GM12878 (cell line): ENCODE results near the gene NEU4. TPM values are rescaled to one million over a fixed set of nuclear protein-coding genes. Genes with fewer than 3 reads are reported as not detected.

Source experiments
- ATAC-seq: fragments of 200-7000 bp; cut with Tn5 transposase; 3 replicates; pipeline ENCODE4 v1.9.1; 2020; ENCODE audit warnings: mild to moderate bottlenecking, moderate library complexity
- BruUV-seq: library from RNA; stranded (reverse); fragments of 400-500 nt; replicated peaks from 2 replicates; lab custom pipeline; 2021; lab: Mats Ljungman, UMichigan
- CTCF ChIA-PET: fragments of 300-600 bp; sonication (Branson Sonifier 250); formaldehyde crosslinking; extraction: SDS; loops from one replicate; lab custom pipeline; 2021; ENCODE audit warnings: inconsistent platforms; lab: Yijun Ruan, JAX
- POLR2A ChIA-PET: fragments of 350-600 bp; formaldehyde crosslinking; extraction: SDS; loops from one replicate; lab custom pipeline; 2021; ENCODE audit warnings: inconsistent platforms; lab: Charles Lee
- RAD21 ChIA-PET: fragments of 300-600 bp; sonication (Branson Sonifier 250); formaldehyde crosslinking; loops from one replicate; lab custom pipeline; 2023; ENCODE audit warnings: antibody characterized with exemption; ENCODE audit not compliant: unreplicated experiment; lab: Charles Lee
- SMC1A ChIA-PET: fragments of 300-600 bp; sonication (Branson Sonifier 250); formaldehyde crosslinking; loops from one replicate; lab custom pipeline; 2023; ENCODE audit not compliant: unreplicated experiment, uncharacterized antibody; lab: Charles Lee
- DNase-seq: peaks from one replicate; pipeline ENCODE4 v3.0.0-alpha.2; 2011; ENCODE audit warnings: low read depth, low spot score
- FAIRE-seq: peaks from 3 replicates; lab custom pipeline; 2011; peaks lifted over from hg19 to GRCh38; lab: Jason Lieb, UNC
- H2AFZ ChIP-seq: 2 replicates; pipeline ENCODE4 v1.6.0; 2011; ENCODE audit warnings: low read depth, low read length, control low read depth; ENCODE audit not compliant: control insufficient read depth
- H3K27ac ChIP-seq: 2 replicates; pipeline ENCODE4 v1.5.1; 2011; ENCODE audit warnings: control low read depth; ENCODE audit not compliant: control insufficient read depth, insufficient read depth
- H3K27me3 ChIP-seq, 2 experiments: replicated peaks in 1 of 2; 2 replicates each; pipeline versions ENCODE4 v1.6.0 to v1.6.1; 2011; ENCODE audit warnings: low read length in 1 of 2; ENCODE audit not compliant: control insufficient read depth in 2 of 2, insufficient read depth in 2 of 2
- H3K36me3 ChIP-seq, 2 experiments: 2 replicates each; pipeline ENCODE4 v1.5.1; 2011; ENCODE audit warnings: low read length in 1 of 2; ENCODE audit not compliant: control insufficient read depth in 2 of 2, insufficient read depth in 2 of 2
- H3K4me1 ChIP-seq: 2 replicates; pipeline ENCODE4 v1.6.1; 2011; ENCODE audit warnings: mild to moderate bottlenecking, low read length, moderate library complexity, mixed read lengths; ENCODE audit not compliant: control insufficient read depth, insufficient read depth
- H3K4me2 ChIP-seq: 2 replicates; pipeline ENCODE4 v1.6.0; 2011; ENCODE audit warnings: control low read depth; ENCODE audit not compliant: control insufficient read depth, insufficient read depth
- H3K4me3 ChIP-seq: fragments of 200-600 bp; sonication (generic); 2 replicates; pipeline ENCODE4 v1.5.1; 2016
- H3K79me2 ChIP-seq: 2 replicates; pipeline ENCODE4 v1.6.0; 2011; ENCODE audit warnings: low read length; ENCODE audit not compliant: control insufficient read depth, insufficient read depth
- H3K9ac ChIP-seq: 2 replicates; pipeline ENCODE4 v1.8.0; 2011; ENCODE audit warnings: low read length, control low read depth, mixed read lengths; ENCODE audit not compliant: control insufficient read depth, insufficient read depth
- H3K9me3 ChIP-seq: replicated peaks from 3 replicates; pipeline ENCODE4 v1.5.1; 2011; ENCODE audit warnings: mild to moderate bottlenecking, low read length; ENCODE audit not compliant: control insufficient read depth, insufficient read depth
- H4K20me1 ChIP-seq: 2 replicates; pipeline ENCODE4 v1.6.0; 2011; ENCODE audit not compliant: control insufficient read depth, insufficient read depth
- BACH1 ChIP-seq: fragments of 450-650 bp; IDR thresholded peaks from 2 replicates; pipeline ENCODE4 v1.6.1; 2017; ENCODE audit warnings: mild to moderate bottlenecking, borderline replicate concordance
- CBFB ChIP-seq: IDR thresholded peaks from 2 replicates; pipeline ENCODE4 v1.6.1; 2016; ENCODE audit warnings: antibody characterized with exemption, low read depth
- ESRRA ChIP-seq: IDR thresholded peaks from 2 replicates; pipeline ENCODE4 v1.6.1; 2012; ENCODE audit warnings: mild to moderate bottlenecking, low read length, improper control_type of control experiment
- HDAC6 ChIP-seq: fragments of 200-600 bp; sonication (generic); IDR thresholded peaks from one replicate; pipeline ENCODE4 v1.8.0; 2017; ENCODE audit warnings: antibody characterized with exemption; ENCODE audit not compliant: unreplicated experiment
- IKZF1 ChIP-seq: fragments of 450-650 bp; conservative IDR thresholded peaks from 2 replicates; pipeline ENCODE4 v1.6.1; 2017; ENCODE audit warnings: antibody characterized with exemption, mild to moderate bottlenecking
- KLF5 ChIP-seq: fragments of 450-650 bp; IDR thresholded peaks from 2 replicates; pipeline ENCODE4 v1.6.1; 2014; ENCODE audit warnings: mild to moderate bottlenecking; ENCODE audit not compliant: partially characterized antibody
- MTA2 ChIP-seq: fragments of 450-650 bp; IDR thresholded peaks from 2 replicates; pipeline ENCODE4 v1.6.1; 2016; ENCODE audit warnings: low read depth, mild to moderate bottlenecking, moderate library complexity
- NR2F1 ChIP-seq: fragments of 450-650 bp; conservative IDR thresholded peaks from 2 replicates; pipeline ENCODE4 v1.6.1; 2017; ENCODE audit warnings: mild to moderate bottlenecking
- POLR2A ChIP-seq: IDR thresholded peaks from 2 replicates; pipeline ENCODE4 v1.6.1; 2011; ENCODE audit warnings: low read depth, mild to moderate bottlenecking, low read length
- POLR2AphosphoS5 ChIP-seq: IDR thresholded peaks from 2 replicates; pipeline ENCODE4 v1.6.1; 2011; ENCODE audit warnings: mild to moderate bottlenecking, low read length, inconsistent platforms
- SIN3A ChIP-seq: IDR thresholded peaks from 2 replicates; pipeline ENCODE4 v1.6.1; 2012; ENCODE audit warnings: low read depth, low read length, improper control_type of control experiment
- SREBF2 ChIP-seq: IDR thresholded peaks from 2 replicates; pipeline ENCODE4 v1.6.1; 2012; ENCODE audit warnings: mild to moderate bottlenecking, low read length
- WRNIP1 ChIP-seq: IDR thresholded peaks from 2 replicates; pipeline ENCODE4 v1.6.1; 2011; ENCODE audit warnings: low read depth, low read length, improper control_type of control experiment, borderline replicate concordance
- ZNF622 ChIP-seq: fragments of 450-650 bp; IDR thresholded peaks from 2 replicates; pipeline ENCODE4 v1.6.1; 2017; ENCODE audit warnings: mild to moderate bottlenecking, inconsistent platforms
- ZSCAN29 ChIP-seq: fragments of 450-650 bp; IDR thresholded peaks from 2 replicates; pipeline ENCODE4 v1.6.1; 2017; ENCODE audit warnings: mild to moderate bottlenecking, moderate library complexity
- ZZZ3 ChIP-seq: IDR thresholded peaks from 2 replicates; pipeline ENCODE4 v1.6.1; 2011; ENCODE audit warnings: low read depth; ENCODE audit not compliant: control insufficient read depth, insufficient read length
- WGBS: methylation state at CpG from one replicate; pipeline ENCODE4 v1.1.6; 2016; ENCODE audit warnings: low lambda C conversion rate; ENCODE audit not compliant: insufficient replicate concordance, insufficient coverage; ENCODE audit errors: missing lambda C conversion rate; 5-methylcytosine and 5-hydroxymethylcytosine counted together
- in situ Hi-C: fragments of 300-500 bp; cut with MboI; formaldehyde crosslinking; loops from 9 replicates; pipeline ENCODE4 v1.14.3; 2018; ENCODE audit warnings: mixed read lengths
- intact Hi-C: fragments of 100-400 bp; cut with micrococcal nuclease; formaldehyde crosslinking; loops from one replicate; pipeline ENCODE4 v1.14.2; 2022; ENCODE audit not compliant: unreplicated experiment
- polyA plus RNA-seq, 11 experiments: library from polyadenylated mRNA; depleted of rRNA in 4 of 11; unstranded in 6 of 11; stranded (reverse) in 5 of 11; fragments of >200 nt; fragmentation: Nextera tagmentation in 4 of 11; fragmentation: Illumina TruSeq in 1 of 11; extraction: Ambion mirVana in 4 of 11; extraction: Trizol in 1 of 11; gene quantifications; 1 replicate in 1 of 11; 2 replicates in 10 of 11; pipeline versions ENCODE4 v1.2.1 to v1.2.3, GENCODE V29; 2011 to 2016; ENCODE audit warnings: inconsistent platforms in 2 of 11, missing spikeins in 2 of 11, low read depth in 1 of 11
- total RNA-seq, 4 experiments: library from RNA; depleted of rRNA in 3 of 4; stranded (reverse); fragments of >200 nt in 3 of 4; fragmentation: Illumina TruSeq in 1 of 4; extraction: Trizol in 1 of 4; gene quantifications; 2 replicates each; pipeline versions ENCODE4 v1.2.1 to v1.2.3, GENCODE V29; 2013 to 2021
- TF ChIP-seq, protein P1 (sequence below): fragments of 450-650 bp; formaldehyde crosslinking; IDR thresholded peaks from 2 replicates; pipeline ENCODE4 v1.5.0; 2022; ENCODE audit warnings: mild to moderate bottlenecking, missing genetic modification characterization

Gene NEU4
- total and polyA plus RNA-seq, 10 of the 15 experiments (the other 5 are each of a cell fraction or from before 2014, with no cell fraction given): 0.01 to 0.28 (median 0.14) TPM; not detected in 5

DNA sequence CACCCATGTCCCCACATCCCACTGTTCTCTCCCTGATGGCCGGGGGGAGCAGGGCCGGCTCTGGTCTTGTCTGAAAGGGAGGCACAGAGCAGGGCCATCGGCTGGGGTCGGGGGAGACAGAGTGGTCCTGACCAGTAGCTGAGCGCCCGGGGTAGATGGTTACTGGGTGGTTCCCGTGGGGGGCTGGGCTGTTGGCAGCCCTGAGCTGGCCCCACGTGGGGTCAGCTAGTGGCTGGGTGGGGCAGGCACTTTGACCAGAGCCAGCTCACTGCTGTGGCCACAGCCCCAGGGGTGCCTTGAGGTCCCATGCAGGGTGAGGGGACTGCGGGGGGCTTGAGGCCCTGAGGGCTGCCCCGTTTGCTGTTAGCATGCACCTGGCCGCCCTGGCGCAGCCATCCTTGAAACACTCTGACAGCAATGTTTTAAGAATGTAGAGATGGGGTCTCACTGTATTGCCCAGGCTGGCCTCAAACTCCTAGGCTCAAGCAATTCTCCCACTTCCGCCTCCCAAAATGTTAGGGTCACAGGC, 12.3 kb upstream of the NEU4 start:
- Histone ChIP-seq H3K4me1 (no peaks in the 10 kb centered on the region), H3K9ac (no peak overlapping the region), H3K4me2 (no peak overlapping the region), H3K27ac (no peak overlapping the region), H3K9me3 (no peaks in the 10 kb centered on the region), H3K4me3 (no peak overlapping the region), H3K27me3 (no peaks in the 10 kb centered on the region), H2AFZ (no peak overlapping the region), H3K36me3 (no peaks in the 10 kb centered on the region), H3K79me2 (no peaks in the 10 kb centered on the region), H4K20me1 (no peaks in the 10 kb centered on the region)
- no peak for ATAC-seq
- SMC1A ChIA-PET: no interaction called here
- POLR2A ChIA-PET: interaction anchor here (0.6 kb wide), 1 partner anchor 82 kb away, joined by 3 read pairs; no protein-coding TSS in a partner anchor
- WGBS: 43% methylated on average over 13 of the region's 13 CpGs
- FAIRE-seq: no peak
- CTCF ChIA-PET: interaction anchor here (1.0 kb wide), 1 partner anchor 8 kb away, joined by 3 read pairs; no protein-coding TSS in a partner anchor
- no TSS peak for BruUV-seq
- intact Hi-C loops (no loop called here), in situ Hi-C loops (no loop called here)
- DNase-seq: no peak
- TF ChIP-seq ZZZ3 (no peak), KLF5 (no peak), ZSCAN29 (no peak), CBFB (no peak), NR2F1 (no peak), POLR2AphosphoS5 (no peak), ESRRA (no peak), BACH1 (no peak), ZNF622 (no peak), WRNIP1 (no peak), HDAC6 (no peak), POLR2A (no peak), SREBF2 (no peak), SIN3A (no peak), MTA2 (no peak), IKZF1 (no peak)
- TF ChIP-seq, protein P1, sequence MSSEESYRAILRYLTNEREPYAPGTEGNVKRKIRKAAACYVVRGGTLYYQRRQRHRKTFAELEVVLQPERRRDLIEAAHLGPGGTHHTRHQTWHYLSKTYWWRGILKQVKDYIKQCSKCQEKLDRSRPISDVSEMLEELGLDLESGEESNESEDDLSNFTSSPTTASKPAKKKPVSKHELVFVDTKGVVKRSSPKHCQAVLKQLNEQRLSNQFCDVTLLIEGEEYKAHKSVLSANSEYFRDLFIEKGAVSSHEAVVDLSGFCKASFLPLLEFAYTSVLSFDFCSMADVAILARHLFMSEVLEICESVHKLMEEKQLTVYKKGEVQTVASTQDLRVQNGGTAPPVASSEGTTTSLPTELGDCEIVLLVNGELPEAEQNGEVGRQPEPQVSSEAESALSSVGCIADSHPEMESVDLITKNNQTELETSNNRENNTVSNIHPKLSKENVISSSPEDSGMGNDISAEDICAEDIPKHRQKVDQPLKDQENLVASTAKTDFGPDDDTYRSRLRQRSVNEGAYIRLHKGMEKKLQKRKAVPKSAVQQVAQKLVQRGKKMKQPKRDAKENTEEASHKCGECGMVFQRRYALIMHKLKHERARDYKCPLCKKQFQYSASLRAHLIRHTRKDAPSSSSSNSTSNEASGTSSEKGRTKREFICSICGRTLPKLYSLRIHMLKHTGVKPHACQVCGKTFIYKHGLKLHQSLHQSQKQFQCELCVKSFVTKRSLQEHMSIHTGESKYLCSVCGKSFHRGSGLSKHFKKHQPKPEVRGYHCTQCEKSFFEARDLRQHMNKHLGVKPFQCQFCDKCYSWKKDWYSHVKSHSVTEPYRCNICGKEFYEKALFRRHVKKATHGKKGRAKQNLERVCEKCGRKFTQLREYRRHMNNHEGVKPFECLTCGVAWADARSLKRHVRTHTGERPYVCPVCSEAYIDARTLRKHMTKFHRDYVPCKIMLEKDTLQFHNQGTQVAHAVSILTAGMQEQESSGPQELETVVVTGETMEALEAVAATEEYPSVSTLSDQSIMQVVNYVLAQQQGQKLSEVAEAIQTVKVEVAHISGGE (CRISPR knock-in tag): no peak
- RAD21 ChIA-PET: interaction anchor here (1.7 kb wide), 1 partner anchor 17 kb away, joined by 4 read pairs; no protein-coding TSS in a partner anchor
